KBM-7 (cell line): Measurements from ENCODE around the gene THRSP.
"Not testable (repeated sequence)": the region's sequence is repeated elsewhere in the genome, so short reads cannot be mapped to it uniquely, and the experiment has no call there.

Experiments used
- DNase-seq: peaks from one replicate; pipeline ENCODE4 v3.0.0-alpha.2; 2015
- in situ Hi-C: fragments of 300-500 bp; cut with MboI; formaldehyde crosslinking; loops from 2 replicates; pipeline ENCODE4 v1.14.3; 2020; ENCODE audit warnings: low sequenced_read_pairs, low pct_unique_long_range_greater_than_20kb, mixed read lengths

The THRSP gene

DNA sequence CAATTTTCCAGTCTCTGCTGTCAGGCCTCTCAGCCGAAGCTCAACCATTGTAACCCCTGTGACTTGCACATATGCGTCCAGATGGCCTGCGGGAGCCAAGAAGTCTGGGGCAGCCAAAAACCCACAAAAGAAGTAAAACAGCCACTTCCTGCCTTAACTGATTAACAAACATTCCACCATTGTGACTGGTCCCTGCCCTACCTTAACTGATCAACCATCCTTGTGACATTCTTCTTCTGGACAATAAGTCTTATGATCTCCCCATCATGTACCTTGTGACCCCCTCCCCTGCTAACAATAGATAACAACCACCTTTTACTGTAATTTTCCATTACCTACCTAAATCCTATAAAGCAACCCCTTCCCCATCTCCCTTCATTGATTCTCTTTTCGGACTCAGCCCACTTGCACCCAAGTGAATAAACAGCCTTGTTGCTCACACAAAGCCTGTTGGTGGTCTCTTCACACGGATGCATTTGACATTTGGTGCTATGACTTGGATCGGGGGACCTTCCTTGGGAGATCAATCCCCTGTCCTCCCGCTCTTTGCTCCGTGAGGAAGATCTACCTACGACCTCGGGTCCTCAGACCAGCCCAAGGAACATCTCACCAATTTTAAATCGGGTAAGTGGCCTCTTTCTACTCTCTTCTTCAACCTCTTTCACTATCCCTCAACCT lies 17.3 kb downstream of the THRSP start:
- in situ Hi-C loops: no loop called here
- peak; percentile 39 for DNase-seq

DNA sequence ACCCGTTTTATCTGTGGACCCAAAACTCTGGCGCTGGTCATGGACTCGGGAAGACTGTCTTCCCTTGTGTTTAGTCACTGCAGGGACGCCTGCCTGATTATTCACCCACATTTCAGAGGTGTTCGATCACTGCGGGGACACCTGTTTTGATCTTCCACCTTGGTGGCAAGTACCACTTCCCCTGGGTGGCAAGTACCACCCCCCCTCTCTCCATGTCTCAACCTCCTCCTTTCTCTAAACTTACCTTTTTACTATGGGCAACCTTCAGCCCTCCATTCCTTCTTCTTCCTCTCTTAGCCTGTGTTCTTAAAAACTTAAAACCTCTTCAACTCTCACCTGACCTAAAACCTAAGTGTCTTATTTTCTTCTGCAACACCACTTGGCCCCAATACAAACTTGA lies 17.9 kb downstream of the THRSP start:
- in situ Hi-C loops: no loop called here
- DNase-seq: no peak

DNA sequence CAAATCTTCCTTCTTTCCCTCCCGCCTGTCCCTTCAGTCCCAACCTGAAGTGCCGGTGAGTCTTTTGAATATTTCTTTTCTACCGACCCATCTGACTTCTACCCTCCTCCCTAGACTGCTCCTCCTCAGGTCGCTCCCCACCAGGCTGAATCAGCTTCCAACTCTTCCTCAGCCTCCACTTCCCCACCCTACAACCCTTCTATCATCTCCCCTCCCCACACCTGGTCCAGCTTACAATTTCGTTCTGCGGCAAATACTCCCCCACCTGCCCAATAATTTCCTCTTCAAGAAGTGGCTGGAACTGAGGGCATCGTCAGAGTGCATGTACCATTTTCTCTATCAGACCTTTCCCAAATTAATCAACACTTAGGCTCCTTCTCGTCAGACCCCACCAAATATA lies 18.5 kb downstream of the THRSP start:
- in situ Hi-C loops: no loop called here
- no peak for DNase-seq

DNA sequence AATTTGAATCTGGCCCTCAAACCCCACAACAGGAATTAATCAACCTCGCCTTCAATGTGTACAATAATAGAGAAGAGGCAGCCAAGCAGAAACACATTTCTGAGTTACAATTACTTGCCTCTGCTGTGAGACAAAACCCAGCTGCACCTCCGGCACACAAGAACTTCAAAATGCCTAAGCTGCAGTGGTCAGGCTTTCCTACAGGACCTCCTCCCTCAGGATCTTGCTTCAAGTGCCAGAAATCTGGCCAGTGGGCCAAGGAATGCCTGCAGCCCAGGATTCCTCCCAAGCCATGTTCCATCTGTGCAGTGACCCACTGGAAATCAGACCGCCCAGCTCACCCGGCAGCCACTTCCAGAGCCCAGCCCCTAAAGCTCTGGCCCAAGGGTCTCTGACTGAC lies 19.4 kb downstream of the THRSP start:
- in situ Hi-C loops: no loop called here
- no peak for DNase-seq

DNA sequence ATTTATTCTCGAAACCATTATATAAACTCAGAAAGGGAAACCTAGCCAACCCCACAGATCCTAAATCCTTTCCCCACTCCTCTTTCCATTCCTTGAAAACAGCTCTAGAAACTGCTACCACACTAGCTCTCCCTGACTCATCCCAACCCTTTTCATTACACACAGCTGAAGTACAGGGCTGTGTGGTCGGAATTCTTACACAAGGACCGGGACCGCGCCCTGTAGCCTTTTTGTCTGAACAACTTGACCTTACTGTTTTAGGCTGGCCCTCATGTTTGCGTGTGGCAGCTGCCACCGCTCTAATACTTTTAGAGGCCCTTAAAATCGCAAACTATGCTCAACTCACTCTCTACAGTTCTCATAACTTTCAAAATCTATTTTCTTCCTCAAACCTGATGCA lies 20.8 kb downstream of the THRSP start:
- in situ Hi-C loops, DNase-seq: not testable (repeated sequence)

DNA sequence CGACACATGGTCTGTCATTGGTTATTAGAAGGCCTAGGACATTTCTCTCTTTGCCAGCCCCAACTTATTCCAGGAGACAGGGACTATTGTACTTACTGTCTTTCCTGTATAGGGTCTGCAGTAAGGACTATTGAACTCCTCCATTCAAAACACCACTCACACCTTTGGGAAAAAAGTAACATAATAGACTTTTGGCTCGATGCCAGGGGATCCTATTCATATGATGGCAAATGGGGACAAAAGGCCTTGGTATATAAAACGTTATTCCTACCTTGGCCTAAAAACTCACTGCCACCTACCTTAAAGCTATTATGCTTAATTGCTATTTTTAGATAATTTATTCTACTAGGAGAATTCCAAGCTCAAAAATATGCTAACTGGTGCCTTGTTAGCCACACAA lies 22.3 kb downstream of the THRSP start:
- in situ Hi-C loops: no loop called here
- no peak for DNase-seq

DNA sequence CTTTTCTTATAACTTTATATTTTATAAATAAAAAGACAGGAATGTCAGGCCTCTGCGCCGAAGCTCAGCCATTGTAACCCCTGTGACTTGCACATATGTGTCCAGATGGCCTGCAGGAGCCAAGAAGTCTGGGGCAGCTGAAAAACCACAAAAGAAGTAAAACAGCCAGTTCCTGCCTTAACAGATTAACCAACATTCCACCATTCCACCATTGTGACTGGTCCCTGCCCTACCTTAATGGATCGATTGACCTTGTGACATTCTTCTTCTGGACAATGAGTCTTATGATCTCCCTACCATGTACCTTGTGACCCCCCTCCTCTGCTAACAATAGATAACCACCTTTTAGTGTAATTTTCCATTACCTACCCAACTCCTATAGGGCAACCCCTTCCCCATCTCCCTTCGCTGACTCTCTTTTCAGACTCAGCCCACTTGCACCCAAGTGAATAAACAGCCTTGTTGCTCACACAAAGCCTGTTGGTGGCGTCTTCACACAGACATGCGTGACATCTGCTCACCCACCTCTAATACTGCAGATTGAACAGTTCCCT lies 22.9 kb downstream of the THRSP start:
- in situ Hi-C loops, DNase-seq: not testable (repeated sequence)

DNA sequence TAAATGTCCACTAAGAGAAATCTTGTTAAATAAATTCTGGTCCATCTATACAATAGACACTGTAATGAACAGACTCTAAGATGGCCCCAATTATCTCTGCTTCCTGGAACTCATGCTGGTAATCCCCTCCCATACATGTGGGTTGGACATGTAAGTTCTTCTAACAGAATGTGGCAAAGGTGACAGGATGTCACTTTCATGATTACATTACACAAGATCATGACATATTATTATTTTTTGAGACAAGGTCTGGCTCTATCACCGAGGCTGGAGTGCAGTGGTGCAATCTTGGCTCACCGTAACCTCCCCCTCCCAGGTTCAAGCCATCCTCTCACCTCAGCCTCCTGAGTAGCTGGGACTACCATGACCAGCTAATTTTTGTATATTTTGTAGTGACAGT lies 30.6 kb downstream of the THRSP start:
- in situ Hi-C loops: no loop called here
- DNase-seq: no peak

DNA sequence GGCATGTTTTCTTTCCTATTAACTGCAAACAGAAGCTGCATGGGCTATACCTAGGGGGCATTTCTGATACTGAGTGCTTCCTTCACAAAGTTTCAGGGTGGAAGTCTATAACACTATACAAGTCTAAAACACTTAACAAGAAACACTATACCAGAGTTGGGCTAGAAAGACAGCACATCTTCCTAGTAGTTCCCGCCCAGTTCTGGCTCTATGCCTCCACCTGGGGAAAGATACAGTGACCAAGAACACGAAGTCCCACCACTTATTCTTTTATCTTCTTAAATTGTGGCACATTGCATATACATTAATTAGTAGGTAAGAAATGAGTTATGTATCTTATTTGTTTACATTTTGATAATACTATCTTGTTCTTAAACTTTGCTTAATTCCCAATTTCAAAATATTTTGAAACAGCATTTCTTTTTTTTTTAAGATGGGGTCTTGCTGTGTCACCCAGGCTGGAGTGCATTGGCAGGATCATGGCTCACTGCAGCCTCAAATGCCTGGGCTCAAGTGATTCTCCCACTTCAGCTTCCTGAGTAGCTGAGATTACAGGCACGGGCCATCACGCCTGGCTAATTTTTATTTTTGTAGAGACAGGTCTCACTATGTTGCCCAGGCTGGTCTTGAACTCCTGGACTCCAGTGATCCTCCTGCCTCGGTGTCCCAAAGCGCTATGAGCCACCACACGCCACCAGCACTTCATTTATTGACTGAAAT lies 34.2 kb downstream of the THRSP start:
- DNase-seq: no peak
- in situ Hi-C loops: no loop called here

DNA sequence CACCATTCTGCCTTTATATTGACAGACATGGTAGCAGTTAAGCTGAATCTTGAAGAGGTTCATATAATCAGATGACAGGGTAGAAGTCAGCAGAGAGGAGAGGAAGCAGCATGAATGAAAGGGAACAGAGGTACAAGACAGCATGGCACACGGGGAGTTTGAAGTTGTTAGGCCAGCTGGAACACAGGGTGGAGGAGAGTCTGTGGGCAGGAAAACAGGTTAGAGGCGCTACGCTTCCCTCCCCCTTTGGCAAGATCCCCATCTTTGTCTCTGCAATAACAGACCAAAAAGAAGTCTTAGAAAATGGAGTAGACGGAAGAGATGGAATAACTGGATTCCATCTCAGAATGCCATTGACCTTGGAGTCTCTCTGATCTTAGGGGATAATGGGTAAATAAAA lies 36.0 kb downstream of the THRSP start:
- in situ Hi-C loops: no loop called here
- no peak for DNase-seq

DNA sequence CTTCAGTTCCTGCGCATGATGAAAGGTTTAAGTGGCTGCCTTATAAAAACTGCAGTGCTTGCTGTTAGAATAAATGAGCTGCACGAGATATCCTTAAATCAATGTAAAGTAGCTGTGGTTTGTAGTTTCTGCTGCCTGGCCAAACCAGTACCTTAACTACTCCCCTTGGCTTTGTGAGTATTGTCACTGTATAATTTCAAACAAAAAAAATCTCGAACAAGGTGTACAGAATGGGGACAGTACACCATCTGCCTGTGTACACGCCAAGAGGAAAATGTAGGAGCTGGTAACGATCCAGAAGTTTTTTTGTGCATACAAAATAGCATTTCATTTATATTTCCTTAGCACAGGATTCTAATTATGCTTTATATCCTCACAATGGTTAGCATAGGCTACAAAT lies 36.6 kb downstream of the THRSP start:
- in situ Hi-C loops: no loop called here
- DNase-seq: no peak

DNA sequence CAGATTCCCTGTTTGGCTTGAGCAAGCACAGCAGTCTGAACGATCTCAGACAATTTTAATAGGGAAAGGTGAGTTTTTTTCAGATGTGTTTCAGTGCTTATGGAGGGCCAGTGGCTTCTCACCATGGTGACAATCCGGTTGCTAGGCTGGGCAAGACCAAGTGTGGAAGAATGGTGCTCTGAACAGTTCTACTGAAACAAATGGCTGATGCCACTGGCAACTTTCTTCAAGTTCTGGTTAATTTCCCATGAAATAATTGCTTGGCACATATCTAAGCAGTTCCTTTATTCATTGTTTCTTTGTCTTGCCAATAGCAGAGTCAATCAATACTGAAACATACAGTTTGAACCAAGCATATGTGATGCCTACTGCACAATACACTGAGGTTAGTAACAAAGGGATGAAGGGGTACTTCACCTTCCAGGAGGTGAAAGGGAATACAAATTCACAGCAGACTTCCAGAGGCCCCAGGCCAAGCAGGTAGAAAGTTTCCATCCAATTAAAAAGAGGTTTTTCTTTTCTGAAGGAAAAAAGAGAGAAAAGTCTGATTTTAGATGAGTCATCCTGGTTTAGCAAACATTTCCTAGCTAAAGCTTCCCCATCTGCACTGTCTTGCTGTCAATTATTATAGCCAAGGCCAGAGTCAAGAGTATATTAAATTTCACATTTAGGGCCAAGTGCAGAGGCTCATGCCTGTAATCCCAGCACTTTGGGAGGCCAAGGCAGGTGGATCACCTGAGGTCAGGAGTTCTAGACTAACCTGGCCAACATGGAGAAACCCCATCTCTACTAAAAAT lies 37.2 kb downstream of the THRSP start:
- in situ Hi-C loops: no loop called here
- DNase-seq: no peak

DNA sequence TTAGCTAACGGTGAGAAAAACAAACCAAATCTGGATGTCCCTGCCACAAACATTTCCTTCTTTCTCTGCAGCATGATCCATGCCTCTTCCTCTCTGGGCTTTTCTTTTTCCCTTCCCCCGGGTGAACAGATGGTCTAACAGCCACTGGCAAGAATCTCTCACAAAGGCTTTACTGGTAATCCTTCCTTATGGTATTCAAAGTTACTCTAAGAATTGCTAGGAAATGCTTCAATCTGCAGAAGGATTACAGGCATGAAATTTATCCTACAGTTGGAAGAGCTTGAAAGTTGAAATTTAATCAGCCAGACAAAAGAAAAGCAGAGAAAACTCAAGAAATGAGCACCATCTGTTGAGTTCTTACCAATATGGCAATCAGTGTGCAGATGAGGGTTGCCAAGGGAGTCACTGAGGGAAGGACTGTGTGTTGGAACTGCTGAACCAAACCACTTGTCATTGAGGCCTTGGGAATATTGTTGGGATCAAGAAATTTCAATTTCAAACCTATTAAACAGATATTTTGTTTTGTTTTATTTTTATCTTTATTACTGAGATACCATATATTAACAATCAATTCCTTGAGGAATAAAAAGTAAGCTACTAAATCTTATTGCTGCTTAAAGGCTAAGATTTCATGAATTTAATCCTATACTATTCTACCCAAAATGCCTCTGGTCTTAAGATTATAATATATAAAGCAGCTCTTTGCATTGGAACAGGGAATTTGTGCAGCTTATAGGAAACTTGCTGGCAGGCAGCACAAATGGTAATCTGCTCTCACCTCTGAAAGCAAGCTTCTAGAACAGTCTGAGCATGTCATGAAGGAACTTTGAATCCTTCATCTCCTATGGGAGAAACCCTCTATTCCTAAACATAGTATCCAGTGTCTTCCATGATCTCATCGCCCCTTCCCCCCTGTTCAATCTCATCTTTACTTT lies 45.7 kb downstream of the THRSP start:
- no peak for DNase-seq
- in situ Hi-C loops: no loop called here

DNA sequence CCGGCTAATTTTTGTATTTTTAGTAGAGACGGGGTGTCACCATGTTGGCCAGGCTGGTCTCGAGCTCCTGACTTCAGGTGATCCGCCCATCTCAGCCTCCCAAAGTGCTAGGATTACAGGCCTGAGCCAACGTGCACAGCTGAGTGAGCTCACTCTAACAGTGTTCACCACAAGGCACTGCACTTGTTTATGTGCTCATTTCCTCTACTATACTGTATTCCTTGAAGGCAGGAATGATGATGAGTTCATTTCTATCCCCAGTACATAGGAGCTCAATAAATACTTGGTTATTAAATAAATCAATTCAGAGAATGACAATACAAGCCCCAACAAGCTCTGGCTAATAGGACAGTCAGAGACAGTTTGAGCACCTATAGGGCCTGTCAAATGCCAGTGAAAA lies 46.7 kb downstream of the THRSP start:
- in situ Hi-C loops: no loop called here
- no peak for DNase-seq

DNA sequence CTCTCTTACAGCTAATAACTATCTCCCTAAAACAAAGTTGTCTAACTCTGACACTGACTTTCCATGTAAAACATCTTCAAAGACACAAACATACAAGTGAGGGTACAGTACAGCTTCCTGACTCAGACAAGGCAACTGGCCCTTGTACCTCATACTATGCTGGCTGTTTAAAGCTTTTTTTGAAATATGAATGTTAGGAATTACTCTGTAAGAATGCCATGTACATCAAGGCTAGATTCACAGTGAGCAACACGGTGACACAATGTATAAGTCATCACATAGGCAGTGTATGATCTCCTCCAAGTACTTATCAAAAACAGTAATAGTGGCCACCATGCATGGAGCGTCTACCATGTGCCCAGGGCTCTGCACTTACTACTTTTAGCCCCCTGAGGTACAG lies 47.2 kb downstream of the THRSP start:
- in situ Hi-C loops: no loop called here
- DNase-seq: no peak

DNA sequence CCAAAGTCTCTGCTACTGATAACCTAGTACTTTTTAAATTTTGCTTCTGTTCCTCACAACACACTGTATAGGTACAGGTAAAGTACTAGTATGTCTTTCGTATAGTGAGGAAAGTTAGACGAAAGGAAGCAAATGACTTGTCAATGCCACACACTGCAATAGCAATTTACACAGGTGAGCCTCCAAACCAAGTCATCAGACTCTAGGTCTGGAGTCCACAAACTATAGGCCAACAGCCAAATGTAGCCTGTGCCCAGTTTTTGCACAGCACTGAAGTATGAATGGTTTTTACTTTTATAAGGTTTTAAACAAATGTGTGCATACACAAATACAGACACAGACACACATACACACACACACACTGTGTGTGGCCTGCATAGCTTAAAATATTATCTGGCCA lies 47.6 kb downstream of the THRSP start:
- in situ Hi-C loops: no loop called here

DNA sequence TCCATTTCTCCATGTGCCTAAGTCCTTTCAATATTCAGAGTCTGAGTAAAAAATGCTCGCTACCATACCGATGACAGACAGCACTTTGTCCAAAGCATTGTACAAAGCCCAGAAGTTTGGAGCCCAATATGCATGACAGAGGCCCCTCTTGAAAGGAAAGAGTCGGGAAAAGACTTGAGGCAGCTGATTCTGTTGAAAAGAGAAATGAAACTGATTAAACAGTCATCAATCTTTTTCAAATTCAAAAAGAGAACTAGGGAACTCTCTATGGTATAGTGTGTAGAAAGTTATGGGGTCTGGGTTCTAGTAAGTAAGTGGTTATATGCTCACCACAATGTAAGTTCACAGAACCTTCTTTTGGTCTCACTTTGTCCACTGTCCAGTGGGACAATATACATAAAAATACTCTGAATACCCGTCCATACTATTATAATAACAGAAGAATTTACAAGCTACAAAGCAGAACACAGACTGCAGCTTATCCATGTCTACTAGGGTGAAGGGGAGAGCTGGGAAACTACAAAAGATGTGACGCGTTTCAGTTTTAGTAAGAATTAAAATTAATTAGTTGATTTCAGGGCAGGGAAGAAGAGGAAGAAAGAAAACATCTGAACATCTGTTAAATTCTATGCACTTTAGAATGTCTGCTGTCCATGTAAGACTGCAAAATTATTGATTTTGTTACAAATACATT lies 49.1 kb downstream of the THRSP start:
- in situ Hi-C loops: no loop called here
- DNase-seq: no peak

More for the DNA sequence above, 47.6 kb downstream of the THRSP start:
- no peak for DNase-seq
